B cell (primary cell): ENCODE data around the gene ITPKC. TPM values are rescaled to one million over a fixed set of nuclear protein-coding genes. Genes with fewer than 3 reads are reported as not detected.

Source experiments
- ATAC-seq: fragments of 200-7000 bp; cut with Tn5 transposase; one replicate; pipeline ENCODE4 v1.10.0; 2021; ENCODE audit warnings: low read depth, mild to moderate bottlenecking, moderate number of reproducible peaks, moderate library complexity
- CTCF ChIA-PET: fragments of 350-600 bp; sonication (Branson Sonifier 250); formaldehyde crosslinking; loops from one replicate; lab custom pipeline; 2021; ENCODE audit warnings: antibody characterized with exemption, inconsistent platforms; lab: Charles Lee
- POLR2A ChIA-PET: fragments of 350-600 bp; sonication (Branson Sonifier 250); formaldehyde crosslinking; loops from one replicate; lab custom pipeline; 2021; ENCODE audit warnings: antibody characterized with exemption; lab: Charles Lee
- DNase-seq: peaks from one replicate; pipeline ENCODE4 v3.0.0; 2013
- H2AFZ ChIP-seq: 2 replicates; pipeline ENCODE4 v1.6.1; 2012; ENCODE audit warnings: mild to moderate bottlenecking, low read depth, low read length; ENCODE audit not compliant: insufficient read depth, poor library complexity, severe bottlenecking
- H3K27ac ChIP-seq, 2 donors: 1 replicate in 1 of 2; 2 replicates in 1 of 2; pipeline ENCODE4 v1.5.1; 2012 to 2013; ENCODE audit warnings: low read length in 2 of 2, mild to moderate bottlenecking in 2 of 2, moderate library complexity in 1 of 2
- H3K27me3 ChIP-seq, 4 experiments: fragments of 200-600 bp in 1 of 4; sonication (generic) in 1 of 4; replicated peaks in 1 of 4; 1 replicate in 2 of 4; 2 replicates in 2 of 4; pipeline versions ENCODE4 v1.6.1 to v1.7.0; 2013 to 2016; ENCODE audit warnings: low read length in 3 of 4, mild to moderate bottlenecking in 2 of 4, mixed read lengths in 1 of 4, moderate library complexity in 1 of 4; ENCODE audit not compliant: insufficient read depth in 4 of 4, control insufficient read depth in 3 of 4; ENCODE audit errors: control extremely low read depth in 1 of 4
- H3K36me3 ChIP-seq, 2 experiments: replicated peaks in 1 of 2; 1 replicate in 1 of 2; 2 replicates in 1 of 2; pipeline versions ENCODE4 v1.6.1 to v1.7.1; 2013; ENCODE audit warnings: low read length in 1 of 2; ENCODE audit not compliant: insufficient read depth in 2 of 2, control insufficient read depth in 1 of 2; ENCODE audit errors: control extremely low read depth in 1 of 2, extremely low read depth in 1 of 2
- H3K4me1 ChIP-seq, 2 donors: fragments of 200-600 bp in 1 of 2; sonication (generic) in 1 of 2; 1 replicate in 1 of 2; 2 replicates in 1 of 2; pipeline versions ENCODE4 v1.5.1 to v1.6.1; 2013 to 2017; ENCODE audit warnings: low read length in 2 of 2; ENCODE audit not compliant: control insufficient read depth in 2 of 2, insufficient read depth in 2 of 2
- H3K4me2 ChIP-seq: replicated peaks from 2 replicates; pipeline ENCODE3; 2012; ENCODE audit warnings: mild to moderate bottlenecking, low read depth, low read length; ENCODE audit not compliant: poor library complexity, severe bottlenecking
- H3K4me3 ChIP-seq, 5 experiments: fragments of 200-600 bp in 1 of 5; sonication (generic) in 1 of 5; 1 replicate in 3 of 5; 2 replicates in 2 of 5; pipeline versions ENCODE4 v1.5.1 to v1.7.0; 2011 to 2016; ENCODE audit warnings: low read length in 4 of 5, mild to moderate bottlenecking in 4 of 5, low read depth in 2 of 5, control low read depth in 1 of 5, moderate library complexity in 1 of 5; ENCODE audit not compliant: insufficient read depth in 1 of 5; ENCODE audit errors: control extremely low read depth in 1 of 5, extremely low read depth in 1 of 5
- H3K79me2 ChIP-seq: fragments of 200-600 bp; sonication (generic); one replicate; pipeline ENCODE4 v1.6.0; 2016; ENCODE audit warnings: low read length; ENCODE audit not compliant: control insufficient read depth, insufficient read depth
- H3K9ac ChIP-seq: fragments of 200-600 bp; sonication (generic); 2 replicates; pipeline ENCODE4 v1.6.1; 2017; ENCODE audit warnings: mild to moderate bottlenecking, low read length, moderate library complexity
- H3K9me3 ChIP-seq, 3 donors: one replicate each; pipeline versions ENCODE4 v1.6.1 to v1.7.1; 2013; ENCODE audit warnings: low read length in 2 of 3; ENCODE audit not compliant: control insufficient read depth in 2 of 3, insufficient read depth in 1 of 3; ENCODE audit errors: control extremely low read depth in 1 of 3
- H4K20me1 ChIP-seq: 2 replicates; pipeline ENCODE4 v1.6.0; 2012; ENCODE audit warnings: mild to moderate bottlenecking, low read length; ENCODE audit not compliant: insufficient read depth, control insufficient read depth, poor library complexity, severe bottlenecking
- H3K27ac Mint-ChIP-seq: one replicate; pipeline ENCODE4 v1.8.0; 2021; ENCODE audit warnings: mixed read lengths
- H3K27me3 Mint-ChIP-seq: one replicate; pipeline ENCODE4 v1.8.0; 2021; ENCODE audit warnings: mixed read lengths
- H3K4me1 Mint-ChIP-seq: one replicate; pipeline ENCODE4 v1.8.0; 2021; ENCODE audit warnings: mixed read lengths
- H3K4me3 Mint-ChIP-seq: one replicate; pipeline ENCODE4 v1.8.0; 2021; ENCODE audit warnings: mixed read lengths
- H3K9me3 Mint-ChIP-seq: one replicate; pipeline ENCODE4 v1.8.0; 2022; ENCODE audit warnings: mixed read lengths; ENCODE audit not compliant: insufficient read depth
- CTCF ChIP-seq: fragments of 200-600 bp; IDR thresholded peaks from one replicate; pipeline ENCODE4 v1.8.0; 2022; ENCODE audit warnings: antibody characterized with exemption, mild to moderate bottlenecking
- EZH2 ChIP-seq: IDR thresholded peaks from 2 replicates; pipeline ENCODE4 v1.6.1; 2012; ENCODE audit warnings: borderline replicate concordance, low read depth, mild to moderate bottlenecking, moderate library complexity, low read length; ENCODE audit not compliant: insufficient read depth, poor library complexity, severe bottlenecking
- WGBS: methylation state at CpG from one replicate; pipeline ENCODE4 v1.1.5; 2013; ENCODE audit warnings: missing lambda C conversion rate; ENCODE audit not compliant: insufficient coverage; 5-methylcytosine and 5-hydroxymethylcytosine counted together
- intact Hi-C: fragments of 100-400 bp; cut with micrococcal nuclease; formaldehyde crosslinking; loops from one replicate; pipeline ENCODE4 v1.10.0; 2022
- polyA plus RNA-seq: library from polyadenylated mRNA; depleted of rRNA; stranded (reverse); fragments of >200 nt; gene quantifications from 2 replicates; pipeline ENCODE4 v1.2.3, GENCODE V29; 2012
- total RNA-seq, 2 donors: library from RNA; stranded (reverse); fragments of 120-200 nt in 1 of 2; gene quantifications; 1 replicate in 1 of 2; 2 replicates in 1 of 2; pipeline versions ENCODE4 v1.2.3 to v1.2.4, GENCODE V29; 2013 to 2022

Gene ITPKC
- total and polyA plus RNA-seq, 2 donors (not counting 1 experiment from before 2014, with no cell fraction given), result 8.7 to 16.0 TPM

- no peak overlapping the region for H3K27ac ChIP-seq
- CTCF ChIA-PET, result no interaction called here
Measured at GRCh38 chr19:40674291-40674690, 42.6 kb upstream of the ITPKC start.

DNA sequence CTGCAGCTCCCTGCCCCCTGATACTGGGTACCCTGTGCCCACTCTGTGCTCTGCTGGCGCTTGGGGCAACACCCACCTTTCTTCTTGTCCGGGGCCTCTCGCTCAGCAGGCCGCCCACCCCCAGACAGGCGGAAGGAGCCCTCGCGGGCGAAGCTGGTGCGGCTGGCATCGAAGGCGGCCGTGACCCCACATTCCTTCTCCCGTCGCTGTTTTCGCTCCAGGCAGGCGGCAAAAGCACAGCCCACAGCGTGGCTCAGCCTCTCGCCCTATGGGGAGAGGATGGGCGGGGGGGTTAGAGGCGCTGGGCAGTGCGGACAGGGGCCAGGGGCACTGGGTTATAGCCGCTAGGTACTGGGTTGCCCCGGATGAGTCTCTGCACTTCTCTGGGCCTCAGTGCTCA is 39.8 kb upstream of the ITPKC start:
- WGBS, result 97% methylated on average over 22 of the region's 23 CpGs
- no peak overlapping the region for H3K27ac Mint-ChIP-seq
- no peaks in the 10 kb centered on the region for H3K79me2 ChIP-seq
- CTCF ChIA-PET, result interaction anchor here (0.8 kb wide), 1 partner anchor 78 kb away, joined by 3 read pairs; no protein-coding TSS in a partner anchor
- no peak for ATAC-seq
- no peaks in the 10 kb centered on the region for H3K4me1 Mint-ChIP-seq
- H3K27me3 ChIP-seq, result no peaks in the 10 kb centered on the region
- H3K9me3 Mint-ChIP-seq, result no peaks in the 10 kb centered on the region
- no peaks in the 10 kb centered on the region for H3K27me3 Mint-ChIP-seq
- no peak overlapping the region for H3K9ac ChIP-seq
- H3K4me3 Mint-ChIP-seq, result no peak overlapping the region
- H2AFZ ChIP-seq, result no peak overlapping the region
- intact Hi-C loops, result no loop called here
- POLR2A ChIA-PET, result no interaction called here
- no peak overlapping the region for H3K4me2 ChIP-seq
- no peaks in the 10 kb centered on the region for H4K20me1 ChIP-seq
- no peak overlapping the region for H3K4me3 ChIP-seq
- no peaks in the 10 kb centered on the region for H3K9me3 ChIP-seq
- peaks cover 1 to 34% of the 10 kb centered on the region in 2 experiments for H3K36me3 ChIP-seq
- no peak for DNase-seq
- TF ChIP-seq CTCF (no peak), EZH2 (no peak)
- no peak overlapping the region for H3K27ac ChIP-seq
- no peaks in the 10 kb centered on the region for H3K4me1 ChIP-seq

More at GRCh38 chr19:40674291-40674690, 42.6 kb upstream of the ITPKC start:
- H4K20me1 ChIP-seq, result no peaks in the 10 kb centered on the region
- no peaks in the 10 kb centered on the region for H3K79me2 ChIP-seq
- no peak for ATAC-seq
- H3K9me3 ChIP-seq, result no peaks in the 10 kb centered on the region
- no peak overlapping the region for H3K9ac ChIP-seq
- no peak overlapping the region for H3K4me2 ChIP-seq
- H3K27ac Mint-ChIP-seq, result no peak overlapping the region
- H3K9me3 Mint-ChIP-seq, result no peaks in the 10 kb centered on the region
- H3K36me3 ChIP-seq, result peaks cover 1 to 37% of the 10 kb centered on the region in 2 experiments
- H3K4me3 ChIP-seq, result no peak overlapping the region
- intact Hi-C loops, result no loop called here
- TF ChIP-seq EZH2, result no peak
- no peak for TF ChIP-seq CTCF
- H2AFZ ChIP-seq, result no peak overlapping the region
- H3K4me1 ChIP-seq, result no peaks in the 10 kb centered on the region
- peaks cover 2% of the 10 kb centered on the region for H3K4me1 Mint-ChIP-seq
- H3K27me3 ChIP-seq, result no peaks in the 10 kb centered on the region
- DNase-seq, result no peak
- WGBS, result 75% methylated on average over 3 of the region's 3 CpGs
- POLR2A ChIA-PET, result no interaction called here
- H3K4me3 Mint-ChIP-seq, result no peak overlapping the region
- H3K27me3 Mint-ChIP-seq, result no peaks in the 10 kb centered on the region
